ENCODE measurements around the gene PEX6. TPM values are rescaled to one million over a fixed set of nuclear protein-coding genes. Genes with fewer than 3 reads are reported as not detected.

PEX6 gene
- total and polyA plus RNA-seq, 2 of the 13 experiments (the other 11 are each of a cell fraction or from before 2014, with no cell fraction given): 5.1 to 6.7 TPM

GRCh38 chr6:42960243-42961019, 18.6 kb downstream of the PEX6 start, which contains the start of gene GNMT (continued):
- TF ChIP-seq ZNF383 (CRISPR knock-in tag; IDR thresholded peaks at IDR 0.05; ENCODE audit: borderline replicate concordance) (no peak), ESRRA (CRISPR knock-in tag; IDR thresholded peaks at IDR 0.05; ENCODE audit: low read depth) (0 out of 2 replicates have a peak, but pooled peaks have one; percentile 5), ZNF468 (CRISPR knock-in tag; IDR thresholded peaks at IDR 0.05) (0 out of 2 replicates have a peak, but pooled peaks have one; percentile 31), TOPORS (CRISPR knock-in tag; IDR thresholded peaks at IDR 0.05) (0 out of 2 replicates have a peak, but pooled peaks have one; percentile 54), ZHX1 (CRISPR knock-in tag; IDR thresholded peaks at IDR 0.05; ENCODE audit: low read depth) (no peak; the same call in none of the 2 replicates), MAFG (CRISPR knock-in tag; IDR thresholded peaks at IDR 0.05) (no peak), IRX3 (CRISPR knock-in tag; IDR thresholded peaks at IDR 0.05; ENCODE audit: borderline replicate concordance, low read depth) (no peak), KLF13 (CRISPR knock-in tag; IDR thresholded peaks at IDR 0.05) (no peak), SIX4 (CRISPR knock-in tag; IDR thresholded peaks at IDR 0.05) (no peak), SALL1 (CRISPR knock-in tag; IDR thresholded peaks at IDR 0.05) (peak; percentile 37; the same call in 1 of the 2 replicates), KLF12 (CRISPR knock-in tag; IDR thresholded peaks at IDR 0.05; ENCODE audit: borderline replicate concordance) (peak; percentile 85; the same call in 1 of the 2 replicates), GTF3A (CRISPR knock-in tag; conservative IDR thresholded peaks at IDR 0.05) (0 out of 2 replicates have a peak, but pooled peaks have one; percentile 56), SP5 (CRISPR knock-in tag; IDR thresholded peaks at IDR 0.05; ENCODE audit: borderline replicate concordance, low read depth) (peak; percentile 42; the same call in 1 of the 2 replicates), HNRNPK (IDR thresholded peaks at IDR 0.05; ENCODE audit: low read depth, low read length, poor library complexity, severe bottlenecking) (peak; percentile 47), NFIB (CRISPR knock-in tag; IDR thresholded peaks at IDR 0.05; ENCODE audit: borderline replicate concordance) (peak; percentile 82; the same call in 1 of the 2 replicates), ZNF251 (CRISPR knock-in tag; IDR thresholded peaks at IDR 0.05) (no peak), ZNF614 (CRISPR knock-in tag; IDR thresholded peaks at IDR 0.05; ENCODE audit: borderline replicate concordance) (peak; percentile 62), ZNF205 (CRISPR knock-in tag; IDR thresholded peaks at IDR 0.05) (no peak), ZMYM2 (CRISPR knock-in tag; IDR thresholded peaks at IDR 0.05) (peak; percentile 80; the same call in 1 of the 2 replicates)
- TF ChIP-seq, protein P1, sequence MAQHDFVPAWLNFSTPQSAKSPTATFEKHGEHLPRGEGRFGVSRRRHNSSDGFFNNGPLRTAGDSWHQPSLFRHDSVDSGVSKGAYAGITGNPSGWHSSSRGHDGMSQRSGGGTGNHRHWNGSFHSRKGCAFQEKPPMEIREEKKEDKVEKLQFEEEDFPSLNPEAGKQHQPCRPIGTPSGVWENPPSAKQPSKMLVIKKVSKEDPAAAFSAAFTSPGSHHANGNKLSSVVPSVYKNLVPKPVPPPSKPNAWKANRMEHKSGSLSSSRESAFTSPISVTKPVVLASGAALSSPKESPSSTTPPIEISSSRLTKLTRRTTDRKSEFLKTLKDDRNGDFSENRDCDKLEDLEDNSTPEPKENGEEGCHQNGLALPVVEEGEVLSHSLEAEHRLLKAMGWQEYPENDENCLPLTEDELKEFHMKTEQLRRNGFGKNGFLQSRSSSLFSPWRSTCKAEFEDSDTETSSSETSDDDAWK (CRISPR knock-in tag; IDR thresholded peaks at IDR 0.05): no peak
- TF ChIP-seq, protein P2, sequence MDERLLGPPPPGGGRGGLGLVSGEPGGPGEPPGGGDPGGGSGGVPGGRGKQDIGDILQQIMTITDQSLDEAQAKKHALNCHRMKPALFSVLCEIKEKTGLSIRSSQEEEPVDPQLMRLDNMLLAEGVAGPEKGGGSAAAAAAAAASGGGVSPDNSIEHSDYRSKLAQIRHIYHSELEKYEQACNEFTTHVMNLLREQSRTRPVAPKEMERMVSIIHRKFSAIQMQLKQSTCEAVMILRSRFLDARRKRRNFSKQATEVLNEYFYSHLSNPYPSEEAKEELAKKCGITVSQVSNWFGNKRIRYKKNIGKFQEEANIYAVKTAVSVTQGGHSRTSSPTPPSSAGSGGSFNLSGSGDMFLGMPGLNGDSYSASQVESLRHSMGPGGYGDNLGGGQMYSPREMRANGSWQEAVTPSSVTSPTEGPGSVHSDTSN (CRISPR knock-in tag; IDR thresholded peaks at IDR 0.05): no peak
- TF ChIP-seq, protein P3, sequence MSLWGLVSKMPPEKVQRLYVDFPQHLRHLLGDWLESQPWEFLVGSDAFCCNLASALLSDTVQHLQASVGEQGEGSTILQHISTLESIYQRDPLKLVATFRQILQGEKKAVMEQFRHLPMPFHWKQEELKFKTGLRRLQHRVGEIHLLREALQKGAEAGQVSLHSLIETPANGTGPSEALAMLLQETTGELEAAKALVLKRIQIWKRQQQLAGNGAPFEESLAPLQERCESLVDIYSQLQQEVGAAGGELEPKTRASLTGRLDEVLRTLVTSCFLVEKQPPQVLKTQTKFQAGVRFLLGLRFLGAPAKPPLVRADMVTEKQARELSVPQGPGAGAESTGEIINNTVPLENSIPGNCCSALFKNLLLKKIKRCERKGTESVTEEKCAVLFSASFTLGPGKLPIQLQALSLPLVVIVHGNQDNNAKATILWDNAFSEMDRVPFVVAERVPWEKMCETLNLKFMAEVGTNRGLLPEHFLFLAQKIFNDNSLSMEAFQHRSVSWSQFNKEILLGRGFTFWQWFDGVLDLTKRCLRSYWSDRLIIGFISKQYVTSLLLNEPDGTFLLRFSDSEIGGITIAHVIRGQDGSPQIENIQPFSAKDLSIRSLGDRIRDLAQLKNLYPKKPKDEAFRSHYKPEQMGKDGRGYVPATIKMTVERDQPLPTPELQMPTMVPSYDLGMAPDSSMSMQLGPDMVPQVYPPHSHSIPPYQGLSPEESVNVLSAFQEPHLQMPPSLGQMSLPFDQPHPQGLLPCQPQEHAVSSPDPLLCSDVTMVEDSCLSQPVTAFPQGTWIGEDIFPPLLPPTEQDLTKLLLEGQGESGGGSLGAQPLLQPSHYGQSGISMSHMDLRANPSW (CRISPR knock-in tag; IDR thresholded peaks at IDR 0.05; ENCODE audit: borderline replicate concordance): no peak

Measured in HepG2 (cell line).